ENCODE results near the gene TSEN2. TPM values are rescaled to one million over a fixed set of nuclear protein-coding genes. Genes with fewer than 3 reads are reported as not detected.
"Not testable (repeated sequence)": the region's sequence is repeated elsewhere in the genome, so short reads cannot be mapped to it uniquely, and the experiment has no call there.

TSEN2 gene
- total RNA-seq, 1 donor from 2014 or later = 11.5 TPM

- Mint-ChIP-seq H3K27me3 (ENCODE audit: unreplicated experiment) (no peaks in the 10 kb centered on the region), H3K27ac (ENCODE audit: unreplicated experiment) (no peak overlapping the region), H3K36me3 (ENCODE audit: unreplicated experiment) (no peaks in the 10 kb centered on the region), H3K4me1 (ENCODE audit: unreplicated experiment) (peaks cover 3% of the 10 kb centered on the region), H3K9me3 (ENCODE audit: unreplicated experiment) (no peaks in the 10 kb centered on the region), H3K4me3 (ENCODE audit: unreplicated experiment) (no peak overlapping the region)
- DNase-seq (ENCODE audit: extremely low spot score, unreplicated experiment) = no peak
- TF ChIP-seq CTCF (IDR thresholded peaks at IDR 0.05) = no peak
Measured at GRCh38 chr3:12465151-12465835, 19.0 kb upstream of the TSEN2 start.

- Mint-ChIP-seq H3K27me3 (ENCODE audit: unreplicated experiment) (no peaks in the 10 kb centered on the region), H3K9me3 (ENCODE audit: unreplicated experiment) (no peaks in the 10 kb centered on the region), H3K27ac (ENCODE audit: unreplicated experiment) (peak overlapping the region; percentile 13), H3K4me1 (ENCODE audit: unreplicated experiment) (peaks cover 3% of the 10 kb centered on the region), H3K4me3 (ENCODE audit: unreplicated experiment) (no peak overlapping the region), H3K36me3 (ENCODE audit: unreplicated experiment) (no peaks in the 10 kb centered on the region)
- no peak for DNase-seq (ENCODE audit: extremely low spot score, unreplicated experiment)
- no peak for TF ChIP-seq CTCF (IDR thresholded peaks at IDR 0.05)
Measured at GRCh38 chr3:12465836-12466225, 18.4 kb upstream of the TSEN2 start.

- H3K27ac Mint-ChIP-seq (ENCODE audit: unreplicated experiment) = no peak overlapping the region
- no peak for TF ChIP-seq CTCF (IDR thresholded peaks at IDR 0.05)
- H3K27me3 Mint-ChIP-seq (ENCODE audit: unreplicated experiment) = no peaks in the 10 kb centered on the region
Measured at GRCh38 chr3:12467746-12468145, 16.5 kb upstream of the TSEN2 start.

GRCh38 chr3:12468276-12468675, 16.0 kb upstream of the TSEN2 start:
- Mint-ChIP-seq H3K9me3 (ENCODE audit: unreplicated experiment) (no peaks in the 10 kb centered on the region), H3K36me3 (ENCODE audit: unreplicated experiment) (no peaks in the 10 kb centered on the region), H3K27ac (ENCODE audit: unreplicated experiment) (no peak overlapping the region), H3K4me3 (ENCODE audit: unreplicated experiment) (no peak overlapping the region), H3K4me1 (ENCODE audit: unreplicated experiment) (peaks cover 7% of the 10 kb centered on the region), H3K27me3 (ENCODE audit: unreplicated experiment) (no peaks in the 10 kb centered on the region)
- no peak for TF ChIP-seq CTCF (IDR thresholded peaks at IDR 0.05)
- no peak for DNase-seq (ENCODE audit: extremely low spot score, unreplicated experiment)

More at GRCh38 chr3:12467746-12468145, 16.5 kb upstream of the TSEN2 start:
- Mint-ChIP-seq H3K9me3 (ENCODE audit: unreplicated experiment) (no peaks in the 10 kb centered on the region), H3K4me3 (ENCODE audit: unreplicated experiment) (no peak overlapping the region), H3K4me1 (ENCODE audit: unreplicated experiment) (peaks cover 7% of the 10 kb centered on the region), H3K36me3 (ENCODE audit: unreplicated experiment) (no peaks in the 10 kb centered on the region)
- DNase-seq (ENCODE audit: extremely low spot score, unreplicated experiment) = no peak

- H3K27ac Mint-ChIP-seq (ENCODE audit: unreplicated experiment) = no peak overlapping the region
- no peak for DNase-seq (ENCODE audit: extremely low spot score, unreplicated experiment)
- no peak overlapping the region for H3K4me3 Mint-ChIP-seq (ENCODE audit: unreplicated experiment)
- H3K36me3 Mint-ChIP-seq (ENCODE audit: unreplicated experiment) = no peaks in the 10 kb centered on the region
- TF ChIP-seq CTCF (IDR thresholded peaks at IDR 0.05) = no peak
- peaks cover 7% of the 10 kb centered on the region for H3K4me1 Mint-ChIP-seq (ENCODE audit: unreplicated experiment)
- H3K27me3 Mint-ChIP-seq (ENCODE audit: unreplicated experiment) = no peaks in the 10 kb centered on the region
- H3K9me3 Mint-ChIP-seq (ENCODE audit: unreplicated experiment) = no peaks in the 10 kb centered on the region
Measured at GRCh38 chr3:12468757-12469156, 15.5 kb upstream of the TSEN2 start.

GRCh38 chr3:12469222-12469621, 15.1 kb upstream of the TSEN2 start:
- H3K9me3 Mint-ChIP-seq (ENCODE audit: unreplicated experiment); H3K27me3 Mint-ChIP-seq (ENCODE audit: unreplicated experiment); H3K36me3 Mint-ChIP-seq (ENCODE audit: unreplicated experiment); DNase-seq (ENCODE audit: extremely low spot score, unreplicated experiment); H3K4me1 Mint-ChIP-seq (ENCODE audit: unreplicated experiment); H3K27ac Mint-ChIP-seq (ENCODE audit: unreplicated experiment); H3K4me3 Mint-ChIP-seq (ENCODE audit: unreplicated experiment): not testable (repeated sequence)

All from osteocyte (in vitro differentiated cells).